Testis (tissue), 3 donors: ENCODE results near the gene IRS1. TPM values are rescaled to one million over a fixed set of nuclear protein-coding genes. Genes with fewer than 3 reads are reported as not detected.
"Not testable (repeated sequence)": the region's sequence is repeated elsewhere in the genome, so short reads cannot be mapped to it uniquely, and the experiment has no call there.

Experiments used
- DNase-seq: peaks from one replicate; pipeline ENCODE4 v3.0.0-alpha.2; 2019
- H3K27ac ChIP-seq, 2 donors: fragments of 200-600 bp; sonication (generic); one replicate each; pipeline ENCODE4 v1.5.1; 2019
- H3K27me3 ChIP-seq: fragments of 200-600 bp; sonication (generic); one replicate; pipeline ENCODE4 v1.5.1; 2019
- H3K36me3 ChIP-seq: fragments of 200-600 bp; sonication (generic); one replicate; pipeline ENCODE4 v1.5.1; 2017; ENCODE audit warnings: low read depth; ENCODE audit errors: missing control alignments
- H3K4me1 ChIP-seq: fragments of 200-600 bp; sonication (generic); one replicate; pipeline ENCODE4 v1.5.1; 2019
- H3K4me3 ChIP-seq, 2 donors: fragments of 200-600 bp; sonication (generic); one replicate each; pipeline ENCODE4 v1.5.1; 2017 to 2019
- H3K9me3 ChIP-seq: fragments of 200-600 bp; sonication (generic); one replicate; pipeline ENCODE4 v1.5.1; 2017
- CTCF ChIP-seq, 3 experiments: fragments of 450-650 bp in 2 of 3; fragments of 200-600 bp in 1 of 3; sonication (generic) in 1 of 3; IDR thresholded peaks; one replicate each; pipeline ENCODE4 v1.5.1; 2016 to 2019; ENCODE audit warnings: antibody characterized with exemption in 3 of 3, mild to moderate bottlenecking in 2 of 3, moderate library complexity in 1 of 3
- POLR2A ChIP-seq: fragments of 450-650 bp; IDR thresholded peaks from one replicate; pipeline ENCODE4 v1.6.1; 2017; ENCODE audit warnings: antibody characterized with exemption, mild to moderate bottlenecking, moderate library complexity
- WGBS, 2 donors: methylation state at CpG; one replicate each; pipeline ENCODE4 v1.1.5; 2018; 5-methylcytosine and 5-hydroxymethylcytosine counted together
- intact Hi-C: fragments of 100-400 bp; cut with DNase I; formaldehyde crosslinking; loops from one replicate; pipeline ENCODE4 v1.15.1; 2023; ENCODE audit warnings: low total_unique reads
- polyA plus RNA-seq: library from polyadenylated mRNA; stranded (reverse); fragments of 350-450 nt; fragmentation: Illumina TruSeq; extraction: RNeasy Lipid Tissue Mini Kit (QIAGEN cat#74804); gene quantifications from one replicate; pipeline ENCODE4 v1.2.3, GENCODE V29; 2014; ENCODE audit warnings: low read depth, low replicate concordance; ENCODE audit not compliant: insufficient read depth
- total RNA-seq, 2 donors: library from RNA; depleted of rRNA; stranded (reverse); fragments of >200 nt; gene quantifications; one replicate each; pipeline ENCODE4 v1.2.3, GENCODE V29; 2016

The IRS1 gene
- total and polyA plus RNA-seq, 3 donors from 2014 or later, result 3.1 to 5.9 (median 3.1) TPM

DNA sequence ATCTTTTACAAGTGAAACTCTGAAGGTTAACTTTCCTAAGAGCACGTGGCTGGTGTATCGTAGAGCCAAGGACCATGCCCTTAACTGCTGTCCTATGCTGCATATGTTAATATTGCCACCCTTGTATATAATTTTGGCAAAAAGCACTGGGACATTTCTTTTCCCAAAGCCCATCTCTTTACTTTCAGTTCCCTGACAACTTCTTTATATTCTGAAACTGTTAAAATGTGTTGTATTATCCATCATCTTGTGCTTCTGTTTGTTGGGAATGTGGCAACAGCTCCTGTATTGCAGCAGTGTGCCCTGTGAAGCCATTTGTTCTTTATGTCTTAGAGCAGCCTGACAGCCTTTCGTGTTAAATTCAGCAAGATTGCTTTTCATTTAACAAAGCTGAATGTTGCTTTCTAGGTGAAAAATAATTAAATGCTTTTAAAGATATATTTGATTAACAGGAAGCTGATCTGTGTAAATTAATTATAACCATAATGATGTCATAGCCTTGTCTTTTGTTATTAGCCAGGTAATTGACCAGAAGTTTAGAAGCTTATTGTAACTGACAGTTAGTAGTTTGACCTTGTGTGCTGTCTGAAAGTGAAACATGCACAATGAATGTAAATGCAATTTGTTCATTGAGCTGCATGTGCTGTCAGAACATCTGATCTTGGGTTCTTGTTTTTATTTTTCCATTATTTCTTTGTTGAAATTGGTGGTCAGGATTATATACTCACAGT lies 45.9 kb upstream of the IRS1 start:
- no peaks in the 10 kb centered on the region for H3K27me3 ChIP-seq
- intact Hi-C loops, result no loop called here
- no peaks in the 10 kb centered on the region for H3K36me3 ChIP-seq
- WGBS, 2 donors, result 68% methylated on average over 3 of the region's 3 CpGs
- no peaks in the 10 kb centered on the region for H3K4me1 ChIP-seq
- TF ChIP-seq CTCF (IDR thresholded peaks at IDR 0.05) (no peak), POLR2A (no peak)
- no peaks in the 10 kb centered on the region for H3K9me3 ChIP-seq
- DNase-seq, result no peak
- no peak overlapping the region for H3K4me3 ChIP-seq
- no peak overlapping the region for H3K27ac ChIP-seq

- 89 to 100% methylated on average over 1 of the region's 1 CpG for WGBS, 2 donors
- intact Hi-C loops, H3K27ac ChIP-seq, H3K4me3 ChIP-seq, DNase-seq, H3K36me3 ChIP-seq, H3K27me3 ChIP-seq, H3K9me3 ChIP-seq, H3K4me1 ChIP-seq: not testable (repeated sequence)
Measured at GRCh38 chr2:226843001-226843400, 43.4 kb upstream of the IRS1 start.

- Histone ChIP-seq H3K27me3 (no peaks in the 10 kb centered on the region), H3K27ac (no peak overlapping the region), H3K36me3 (no peaks in the 10 kb centered on the region), H3K4me3 (no peak overlapping the region), H3K4me1 (peaks cover 8% of the 10 kb centered on the region), H3K9me3 (no peaks in the 10 kb centered on the region)
- WGBS, 2 donors, result 95 to 100% methylated on average over 2 of the region's 2 CpGs
- no peak for DNase-seq
- no peak for TF ChIP-seq CTCF (IDR thresholded peaks at IDR 0.05)
- no peak for TF ChIP-seq POLR2A
- intact Hi-C loops, result no loop called here
Measured at GRCh38 chr2:226839951-226840350, 40.3 kb upstream of the IRS1 start.

DNA sequence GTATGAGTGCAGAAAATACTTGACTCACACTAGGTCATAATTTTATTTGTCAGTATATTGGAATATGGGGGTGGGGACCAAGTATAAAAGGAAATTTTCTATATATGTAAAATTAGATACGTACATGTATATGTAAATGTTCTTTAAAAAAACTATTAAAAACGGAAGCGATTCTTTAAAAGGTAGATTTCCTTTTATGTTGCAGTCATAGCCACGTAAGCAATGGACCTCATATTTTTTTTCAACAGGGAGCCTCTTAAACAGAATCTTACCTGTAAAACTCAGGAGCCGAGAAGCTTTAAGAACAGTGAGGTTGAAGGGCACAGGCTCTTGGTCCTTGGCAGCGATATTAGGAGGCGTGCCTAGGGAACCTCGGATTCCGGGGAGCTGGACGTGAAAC lies 39.5 kb upstream of the IRS1 start:
- Histone ChIP-seq H3K36me3 (no peaks in the 10 kb centered on the region), H3K9me3 (no peaks in the 10 kb centered on the region), H3K4me1 (peaks cover 8% of the 10 kb centered on the region), H3K27ac (no peak overlapping the region), H3K4me3 (no peak overlapping the region), H3K27me3 (no peaks in the 10 kb centered on the region)
- intact Hi-C loops, result no loop called here
- no peak for DNase-seq
- WGBS, 2 donors, result 87 to 93% methylated on average over 10 of the region's 10 CpGs
- no peak for TF ChIP-seq CTCF (IDR thresholded peaks at IDR 0.05)
- no peak for TF ChIP-seq POLR2A

GRCh38 chr2:226838722-226839121 lies 39.1 kb upstream of the IRS1 start:
- WGBS, 2 donors, result 62 to 71% methylated on average over 3 of the region's 3 CpGs
- Histone ChIP-seq H3K4me3 (no peak overlapping the region), H3K27me3 (no peaks in the 10 kb centered on the region), H3K36me3 (no peaks in the 10 kb centered on the region), H3K27ac (no peak overlapping the region), H3K9me3 (no peaks in the 10 kb centered on the region), H3K4me1 (peaks cover 8% of the 10 kb centered on the region)
- intact Hi-C loops, result no loop called here
- no peak for DNase-seq
- TF ChIP-seq CTCF (IDR thresholded peaks at IDR 0.05) (no peak), POLR2A (no peak)
